HG02798 (cell line): ENCODE measurements around the gene AIG1.

Source experiments
- ATAC-seq: cut with Tn5 transposase; IDR thresholded peaks from one replicate; pipeline ENCODE4 v1.9.1; 2021; ENCODE audit warnings: mild to moderate bottlenecking; ENCODE audit not compliant: unreplicated experiment, poor library complexity

Gene AIG1

GRCh38 chr6:143385636-143386035 lies 324.9 kb downstream of the AIG1 start:
- no peak for ATAC-seq

- ATAC-seq = no peak
Observed at GRCh38 chr6:143390278-143390677, 329.6 kb downstream of the AIG1 start.
